Left ventricle myocardium inferior (tissue), 1 donor: ENCODE data around the gene GRIK4. TPM values are rescaled to one million over a fixed set of nuclear protein-coding genes. Genes with fewer than 3 reads are reported as not detected.

Source experiments
- DNase-seq: peaks from one replicate; pipeline ENCODE4 v3.0.0-alpha.2; 2020
- H3K27ac ChIP-seq: fragments of 200-600 bp; replicated peaks from 2 replicates; pipeline ENCODE4 v1.8.0; 2021
- H3K27me3 ChIP-seq: fragments of 200-600 bp; 2 replicates; pipeline ENCODE4 v1.8.0; 2021; ENCODE audit warnings: low read depth
- H3K36me3 ChIP-seq: fragments of 200-600 bp; 2 replicates; pipeline ENCODE4 v1.8.0; 2021
- H3K4me1 ChIP-seq: fragments of 200-600 bp; 2 replicates; pipeline ENCODE4 v1.8.0; 2021
- H3K4me3 ChIP-seq: fragments of 200-600 bp; 2 replicates; pipeline ENCODE4 v1.8.0; 2021; ENCODE audit warnings: mild to moderate bottlenecking, moderate library complexity
- H3K9me3 ChIP-seq: fragments of 200-600 bp; replicated peaks from 2 replicates; pipeline ENCODE4 v1.8.0; 2021
- intact Hi-C: fragments of 100-400 bp; cut with micrococcal nuclease; formaldehyde crosslinking; loops from one replicate; pipeline ENCODE4 v1.11.0; 2022
- total RNA-seq: library from RNA; stranded (reverse); fragmentation: NEBNext Ultra II Directional; extraction: Animal tissue kit (Norgen Biotek cat#: 25700); gene quantifications from one replicate; pipeline ENCODE4 v1.2.1, GENCODE V29; 2021
- TF ChIP-seq, protein P1 (sequence below): fragments of 200-600 bp; IDR thresholded peaks from 2 replicates; pipeline ENCODE4 v1.8.0; 2021; ENCODE audit warnings: antibody characterized with exemption, mild to moderate bottlenecking, borderline replicate concordance
- donor health status: DM: no; HTN: yes; CAD: no; lungs with severe emphysema.

GRIK4 gene
- total RNA-seq, 1 donor from 2014 or later: 0.16 TPM

DNA sequence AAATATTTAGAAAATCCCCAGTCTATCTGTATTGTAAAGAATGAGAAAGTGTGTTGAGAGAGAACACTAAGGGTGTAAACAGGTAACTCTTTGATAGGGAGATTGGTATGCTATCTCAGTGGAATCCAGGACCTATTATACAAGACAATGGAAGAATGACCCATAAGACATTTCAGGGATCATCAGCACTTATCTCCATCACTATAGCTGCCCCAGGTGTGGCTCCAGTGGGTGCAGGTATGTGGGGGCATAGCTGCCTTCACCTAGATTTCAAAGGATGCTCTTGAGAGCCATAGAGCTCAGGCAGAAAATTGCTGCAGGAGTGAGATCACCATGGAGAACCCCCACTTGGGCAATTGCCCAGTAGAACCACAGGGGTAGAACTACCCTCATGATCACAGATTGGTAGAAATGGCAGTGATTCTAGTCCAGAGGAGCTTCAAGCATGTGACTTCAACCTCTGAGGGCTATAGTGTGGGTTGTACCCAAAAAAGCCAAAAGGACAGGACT lies 260.1 kb downstream of the GRIK4 start:
- intact Hi-C loops: no loop called here
- no peaks in the 10 kb centered on the region for H3K36me3 ChIP-seq
- no peak overlapping the region for H3K27ac ChIP-seq
- H3K27me3 ChIP-seq: peaks cover 44% of the 10 kb centered on the region
- DNase-seq: no peak
- H3K9me3 ChIP-seq: peaks cover 26% of the 10 kb centered on the region
- no peaks in the 10 kb centered on the region for H3K4me1 ChIP-seq
- TF ChIP-seq, protein P1, sequence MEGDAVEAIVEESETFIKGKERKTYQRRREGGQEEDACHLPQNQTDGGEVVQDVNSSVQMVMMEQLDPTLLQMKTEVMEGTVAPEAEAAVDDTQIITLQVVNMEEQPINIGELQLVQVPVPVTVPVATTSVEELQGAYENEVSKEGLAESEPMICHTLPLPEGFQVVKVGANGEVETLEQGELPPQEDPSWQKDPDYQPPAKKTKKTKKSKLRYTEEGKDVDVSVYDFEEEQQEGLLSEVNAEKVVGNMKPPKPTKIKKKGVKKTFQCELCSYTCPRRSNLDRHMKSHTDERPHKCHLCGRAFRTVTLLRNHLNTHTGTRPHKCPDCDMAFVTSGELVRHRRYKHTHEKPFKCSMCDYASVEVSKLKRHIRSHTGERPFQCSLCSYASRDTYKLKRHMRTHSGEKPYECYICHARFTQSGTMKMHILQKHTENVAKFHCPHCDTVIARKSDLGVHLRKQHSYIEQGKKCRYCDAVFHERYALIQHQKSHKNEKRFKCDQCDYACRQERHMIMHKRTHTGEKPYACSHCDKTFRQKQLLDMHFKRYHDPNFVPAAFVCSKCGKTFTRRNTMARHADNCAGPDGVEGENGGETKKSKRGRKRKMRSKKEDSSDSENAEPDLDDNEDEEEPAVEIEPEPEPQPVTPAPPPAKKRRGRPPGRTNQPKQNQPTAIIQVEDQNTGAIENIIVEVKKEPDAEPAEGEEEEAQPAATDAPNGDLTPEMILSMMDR: no peak
- no peak overlapping the region for H3K4me3 ChIP-seq

DNA sequence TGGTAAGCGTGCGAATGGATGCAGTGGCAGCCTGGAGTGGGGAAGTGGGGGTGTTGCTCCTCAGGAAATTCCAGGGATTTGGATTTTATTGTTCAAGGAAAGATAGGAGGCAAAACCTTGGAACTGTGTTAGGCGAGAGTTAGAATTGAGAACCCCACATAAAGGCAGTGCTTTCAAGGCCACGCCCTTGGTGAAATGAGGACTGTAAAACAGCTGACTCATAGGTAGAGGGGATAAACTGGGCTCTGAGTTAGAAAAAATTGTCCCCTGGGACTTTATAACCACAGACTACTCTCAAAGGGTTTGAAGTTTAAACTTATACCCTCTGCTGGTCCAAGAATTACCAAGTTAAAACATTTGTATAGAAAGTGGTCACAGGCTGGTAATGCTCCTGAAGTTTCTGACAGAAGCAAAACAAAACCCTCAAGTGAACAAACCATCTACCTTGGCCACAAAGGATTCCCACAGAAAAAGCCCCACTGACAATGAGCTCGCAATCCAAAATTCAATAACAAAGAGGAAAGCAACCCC lies 262.0 kb downstream of the GRIK4 start:
- no peak overlapping the region for H3K4me3 ChIP-seq
- DNase-seq: no peak
- H3K27ac ChIP-seq: no peak overlapping the region
- intact Hi-C loops: no loop called here
- no peaks in the 10 kb centered on the region for H3K4me1 ChIP-seq
- peaks cover 10% of the 10 kb centered on the region for H3K9me3 ChIP-seq
- no peaks in the 10 kb centered on the region for H3K36me3 ChIP-seq
- H3K27me3 ChIP-seq: peaks cover 55% of the 10 kb centered on the region
- TF ChIP-seq, protein P1: no peak

DNA sequence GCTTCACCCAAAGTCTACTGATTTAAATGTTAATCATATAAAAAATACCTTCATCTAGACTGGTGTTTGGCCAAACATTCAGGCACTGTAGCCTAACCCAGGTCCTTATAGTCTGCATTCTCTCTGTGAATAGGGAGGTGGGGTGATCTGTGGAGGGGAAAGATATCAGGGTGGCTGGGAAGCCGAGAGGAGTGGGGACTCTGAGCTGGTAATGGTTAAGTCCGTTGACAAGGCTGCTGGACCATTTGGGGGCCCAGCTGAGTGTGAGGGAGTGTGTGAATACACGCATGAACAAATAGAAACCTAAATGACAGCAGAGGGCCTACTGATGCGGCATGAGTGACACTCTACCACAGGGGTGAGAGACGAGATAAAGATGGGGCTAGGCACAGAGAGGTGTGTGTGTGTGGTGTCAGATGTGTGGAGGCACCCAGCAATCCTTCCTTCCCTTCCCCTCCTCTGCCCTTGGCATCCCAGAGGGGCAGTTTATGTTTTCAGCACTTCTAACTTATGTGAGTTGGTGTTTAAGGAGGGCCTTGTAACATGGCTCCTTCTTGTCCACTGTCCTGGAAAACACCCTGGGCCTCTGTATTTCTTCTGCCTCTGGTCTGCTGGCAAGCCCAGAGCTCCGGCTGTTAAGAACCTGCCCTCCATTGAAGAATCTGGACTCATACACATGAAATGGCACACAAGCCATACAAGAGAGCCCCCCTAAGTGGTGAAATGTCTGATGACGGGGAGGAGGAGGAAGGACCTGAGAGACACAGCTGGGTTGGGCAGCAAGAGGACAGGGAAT lies 263.2 kb downstream of the GRIK4 start:
- H3K27me3 ChIP-seq: peaks cover 61% of the 10 kb centered on the region
- no peak for DNase-seq
- peaks cover 6% of the 10 kb centered on the region for H3K9me3 ChIP-seq
- intact Hi-C loops: no loop called here
- no peaks in the 10 kb centered on the region for H3K36me3 ChIP-seq
- no peaks in the 10 kb centered on the region for H3K4me1 ChIP-seq
- H3K4me3 ChIP-seq: no peak overlapping the region
- no peak overlapping the region for H3K27ac ChIP-seq
- TF ChIP-seq, protein P1: no peak

DNA sequence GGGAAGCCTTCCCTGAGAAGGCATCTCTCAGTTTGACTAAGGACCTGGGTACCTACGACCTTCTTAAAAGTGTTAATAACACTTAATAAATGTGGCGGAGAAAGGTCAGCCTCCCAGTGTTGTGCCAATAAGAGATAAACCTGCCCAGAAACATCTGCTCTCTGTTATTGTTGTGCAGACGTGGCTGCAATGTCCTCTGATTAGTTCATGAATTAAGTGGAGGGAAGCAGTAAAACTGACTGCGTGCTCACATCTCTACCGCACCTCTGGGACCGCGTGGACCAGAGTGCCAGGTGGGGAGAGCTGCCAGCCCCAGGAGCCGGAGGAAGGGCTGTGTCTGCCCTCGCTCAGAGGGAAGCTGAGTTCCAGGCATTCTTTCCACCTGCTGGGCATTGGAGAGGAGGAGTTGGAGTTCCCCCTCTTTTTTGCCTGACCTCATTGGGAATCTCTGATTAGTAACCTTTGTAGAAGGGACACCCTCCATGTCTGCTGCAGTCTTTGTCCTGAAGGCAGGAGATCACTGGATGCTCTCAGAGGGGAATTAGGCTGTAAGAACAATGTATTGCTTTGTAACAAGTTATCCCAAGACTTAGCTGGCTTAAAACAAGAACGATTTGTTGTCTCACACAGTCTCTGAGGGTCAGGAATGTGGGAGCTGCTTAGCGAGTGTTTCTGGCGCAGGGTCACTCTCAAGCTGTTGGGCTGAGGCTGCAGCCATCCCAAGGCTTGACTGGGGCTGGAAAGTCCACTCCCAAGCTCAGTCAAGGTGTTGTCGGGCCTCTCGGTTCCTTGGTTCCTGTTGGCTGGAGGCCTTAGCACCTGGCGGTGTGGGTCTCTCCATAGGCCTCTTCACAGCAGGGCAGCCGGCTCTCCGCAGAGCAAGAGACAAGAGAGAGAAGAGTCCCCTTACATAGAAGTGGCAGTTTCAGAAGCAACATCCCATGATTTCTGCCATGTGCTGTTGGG lies 264.7 kb downstream of the GRIK4 start:
- DNase-seq: no peak
- no peak overlapping the region for H3K27ac ChIP-seq
- H3K9me3 ChIP-seq: peaks cover 6% of the 10 kb centered on the region
- H3K36me3 ChIP-seq: no peaks in the 10 kb centered on the region
- H3K4me3 ChIP-seq: no peak overlapping the region
- no peaks in the 10 kb centered on the region for H3K4me1 ChIP-seq
- H3K27me3 ChIP-seq: peaks cover 59% of the 10 kb centered on the region
- intact Hi-C loops: no loop called here
- TF ChIP-seq, protein P1: no peak
